NB4 (cell line): ENCODE data around the gene CORO6.

Experiments used
- DNase-seq: peaks from one replicate; pipeline ENCODE4 v3.0.0; 2010; ENCODE audit warnings: low read depth
- H3K4me3 ChIP-seq: one replicate; pipeline ENCODE4 v1.5.1; 2011; ENCODE audit warnings: mild to moderate bottlenecking, low read depth, low read length, moderate library complexity
- CTCF ChIP-seq: IDR thresholded peaks from one replicate; pipeline ENCODE4 v1.5.1; 2012; ENCODE audit warnings: low read depth, low read length
- MAX ChIP-seq: IDR thresholded peaks from 2 replicates; pipeline ENCODE4 v1.6.1; 2011; ENCODE audit warnings: low read depth, low read length
- MYC ChIP-seq: IDR thresholded peaks from 2 replicates; pipeline ENCODE4 v1.6.1; 2011; ENCODE audit warnings: low read depth, low read length
- POLR2A ChIP-seq: IDR thresholded peaks from 2 replicates; pipeline ENCODE4 v1.6.1; 2011; ENCODE audit warnings: mild to moderate bottlenecking; ENCODE audit not compliant: insufficient read length; ENCODE audit errors: extremely low read depth

Gene CORO6

GRCh38 chr17:29595943-29596774 lies 26.6 kb downstream of the CORO6 start:
- no peak for TF ChIP-seq MYC
- no peak for TF ChIP-seq MAX
- TF ChIP-seq POLR2A: no peak
- no peak for TF ChIP-seq CTCF
- DNase-seq: no peak
- H3K4me3 ChIP-seq: no peak overlapping the region

GRCh38 chr17:29595107-29595942 lies 27.4 kb downstream of the CORO6 start:
- no peak for TF ChIP-seq MYC
- TF ChIP-seq POLR2A: no peak
- TF ChIP-seq CTCF: no peak
- no peak for TF ChIP-seq MAX
- no peak overlapping the region for H3K4me3 ChIP-seq
- DNase-seq: no peak

DNA sequence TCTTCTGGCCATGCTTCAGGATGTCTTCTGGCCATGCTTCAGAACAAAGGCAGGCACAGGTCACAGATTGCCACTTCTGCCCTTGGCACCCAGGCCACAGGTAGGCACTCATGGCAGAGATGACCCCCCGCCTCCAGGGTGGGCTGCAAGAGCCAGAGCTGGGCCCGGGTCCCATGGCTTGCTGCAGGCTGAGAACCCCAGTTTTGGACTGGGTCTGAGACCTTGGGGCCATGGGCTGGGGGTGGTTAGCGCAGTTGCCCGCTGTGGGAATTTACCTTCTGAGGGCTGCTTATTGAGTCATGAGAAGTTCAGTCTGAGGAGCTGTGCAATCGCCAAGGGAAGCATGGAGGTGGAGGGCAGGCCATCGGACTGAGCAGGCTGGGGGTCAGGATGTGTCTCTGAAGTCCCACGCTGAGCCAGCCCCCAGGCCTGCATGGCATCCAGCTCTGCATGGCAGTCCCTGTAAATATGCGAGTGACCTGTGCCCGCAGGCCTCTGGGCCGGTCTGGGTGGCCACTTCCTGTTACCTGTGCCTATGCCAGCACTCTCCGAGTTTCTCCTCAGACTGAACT lies 28.1 kb downstream of the CORO6 start:
- no peak for DNase-seq
- H3K4me3 ChIP-seq: no peak overlapping the region
- no peak for TF ChIP-seq CTCF
- TF ChIP-seq MAX: no peak
- TF ChIP-seq POLR2A: no peak
- TF ChIP-seq MYC: no peak

DNA sequence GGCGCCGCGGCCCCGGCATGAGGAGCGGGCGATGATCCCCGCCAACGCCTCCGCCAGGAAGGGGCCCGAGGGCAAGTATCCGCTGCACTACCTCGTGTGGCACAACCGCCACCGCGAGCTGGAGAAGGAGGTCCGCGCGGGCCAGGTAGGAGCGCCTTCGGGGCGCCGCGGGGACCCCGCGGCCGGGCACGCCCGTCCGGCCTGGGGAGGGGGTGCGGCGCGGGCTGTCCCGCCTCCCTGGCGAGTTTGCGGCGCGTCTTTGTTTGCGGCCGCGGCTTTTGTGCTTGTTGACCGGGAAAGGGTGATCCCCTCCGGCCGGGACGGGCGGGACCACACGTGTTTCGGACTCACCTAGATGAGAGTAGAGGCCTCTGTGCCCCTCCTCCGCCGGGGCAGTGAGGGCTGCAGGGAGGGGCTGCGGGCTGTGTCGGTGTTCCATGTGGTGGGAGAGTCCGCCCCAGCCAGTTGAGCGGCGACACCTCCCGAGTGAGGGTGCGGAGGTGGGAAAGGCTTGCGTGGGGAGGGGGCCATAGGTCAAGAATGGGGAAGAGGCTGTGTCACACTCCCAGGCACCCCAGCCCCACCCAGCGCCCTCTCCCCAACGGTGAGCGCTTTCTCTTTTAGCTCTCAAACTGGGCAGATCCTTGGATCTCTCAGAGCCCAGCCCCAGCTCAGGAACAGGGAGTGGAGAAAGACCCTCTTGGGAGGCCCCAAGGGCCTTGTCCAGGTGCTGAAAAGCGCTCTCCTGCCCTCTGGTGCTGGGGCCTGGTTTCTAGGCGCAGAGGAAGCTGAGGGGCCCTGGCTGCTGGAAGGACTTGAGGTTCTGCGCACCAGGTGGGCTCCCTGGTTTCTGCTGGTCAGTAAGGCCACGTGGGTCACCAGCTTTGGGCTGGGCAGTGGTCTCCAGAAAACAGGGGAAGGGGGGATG lies 28.9 kb downstream of the CORO6 start:
- peak; percentile 66 for DNase-seq
- H3K4me3 ChIP-seq: peak overlapping the region; percentile 47
- TF ChIP-seq POLR2A (no peak), MAX (peak; percentile 40; the same call in 1 of the 2 replicates), CTCF (peak; percentile 24)
